Glomerular visceral epithelial cell (primary cell): ENCODE data around the gene POLR3K.

Source experiments
- DNase-seq: peaks from one replicate; pipeline ENCODE4 v3.0.0-alpha.2; 2016; ENCODE audit errors: extremely low spot score

POLR3K gene

DNA sequence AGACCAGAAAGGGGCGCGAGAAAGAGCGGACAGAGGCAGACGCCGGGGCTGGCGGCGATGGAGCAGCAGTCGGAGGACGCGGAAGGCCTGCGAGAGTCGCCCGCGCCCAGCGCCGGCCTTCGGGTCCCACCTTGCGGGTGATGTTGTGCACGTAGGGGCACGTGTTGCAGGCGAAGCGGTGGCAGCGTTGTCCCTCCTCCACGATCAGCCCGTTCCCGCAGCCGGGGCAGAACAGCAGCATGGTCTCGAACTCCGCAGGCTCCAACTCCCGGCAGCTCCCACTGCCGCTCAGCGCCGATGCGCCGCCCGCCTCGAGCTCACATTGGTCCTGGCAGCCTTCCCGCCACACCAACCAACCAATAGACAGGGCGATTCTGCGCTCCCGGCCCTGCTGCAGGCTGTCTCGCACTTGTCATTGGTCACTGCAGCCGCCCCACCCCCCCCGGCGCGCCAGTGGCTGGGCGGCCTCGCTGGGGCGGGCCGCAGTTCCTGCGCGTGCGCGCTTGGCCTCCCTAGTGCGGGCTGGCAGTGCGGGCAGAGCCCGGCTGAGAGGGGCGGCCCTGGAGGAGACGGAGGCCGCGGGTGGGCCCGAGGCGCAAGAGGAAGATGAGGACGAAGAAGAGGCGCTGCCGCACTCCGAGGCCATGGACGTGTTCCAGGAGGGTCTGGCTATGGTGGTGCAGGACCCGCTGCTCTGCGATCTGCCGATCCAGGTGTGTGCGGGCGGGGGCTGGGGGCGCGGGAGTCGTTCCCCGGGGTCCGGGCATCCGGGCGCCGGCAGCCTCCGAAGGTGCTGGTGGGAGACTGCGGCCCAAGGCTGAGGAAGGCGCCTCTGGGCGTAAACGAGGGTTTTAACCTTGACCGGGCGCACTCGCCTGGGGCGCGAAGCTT is at the start of gene POLR3K, which contains the start of gene SNRNP25:
Gene POLR3K (minus strand): TSS at position 263 of the 891 bp plus-strand sequence. CDS start 22 bp downstream, at position 241.
Gene SNRNP25 (plus strand): TSS at position 483 of the 891 bp plus-strand sequence. CDS start 189 bp downstream, at position 672.
- DNase-seq: peak; percentile 97

DNA sequence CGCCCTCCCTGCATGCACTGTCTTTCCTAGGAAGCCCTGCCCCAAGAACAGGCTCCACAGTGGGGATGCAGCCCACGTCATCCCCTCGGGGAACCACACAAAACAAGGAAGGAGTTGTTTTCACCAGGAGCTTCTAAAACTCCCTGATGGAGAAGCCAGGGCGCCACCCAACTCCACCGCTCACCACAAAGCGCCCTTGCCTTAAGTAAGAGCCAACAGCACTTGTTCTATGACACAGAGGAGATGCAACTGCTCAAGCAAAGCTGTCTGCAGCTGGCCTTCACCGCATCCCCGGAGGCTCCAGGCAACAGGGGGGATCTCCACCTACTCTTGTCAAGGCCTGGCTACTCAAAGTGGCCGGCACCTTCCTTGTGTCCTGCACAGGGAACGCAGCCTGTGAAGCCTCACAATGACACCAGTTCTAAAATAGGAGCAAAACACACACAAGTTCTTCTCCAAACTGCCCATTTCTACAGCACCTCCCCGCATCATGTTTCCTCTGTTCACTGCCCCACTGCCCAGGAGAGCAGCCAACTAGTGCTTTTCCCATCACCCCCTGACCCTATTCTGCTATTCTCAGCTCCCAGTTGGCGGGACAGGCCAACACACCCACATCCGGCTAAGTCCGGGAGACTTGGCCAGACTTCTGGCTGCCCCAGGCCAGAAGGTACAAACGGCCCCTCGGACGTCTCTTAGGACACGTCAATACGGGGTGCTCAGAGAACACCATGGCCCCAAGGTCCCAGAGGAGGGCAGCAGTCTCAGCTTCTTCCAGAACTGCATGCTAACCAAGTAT is 48.9 kb upstream of the POLR3K start:
- DNase-seq: no peak

DNA sequence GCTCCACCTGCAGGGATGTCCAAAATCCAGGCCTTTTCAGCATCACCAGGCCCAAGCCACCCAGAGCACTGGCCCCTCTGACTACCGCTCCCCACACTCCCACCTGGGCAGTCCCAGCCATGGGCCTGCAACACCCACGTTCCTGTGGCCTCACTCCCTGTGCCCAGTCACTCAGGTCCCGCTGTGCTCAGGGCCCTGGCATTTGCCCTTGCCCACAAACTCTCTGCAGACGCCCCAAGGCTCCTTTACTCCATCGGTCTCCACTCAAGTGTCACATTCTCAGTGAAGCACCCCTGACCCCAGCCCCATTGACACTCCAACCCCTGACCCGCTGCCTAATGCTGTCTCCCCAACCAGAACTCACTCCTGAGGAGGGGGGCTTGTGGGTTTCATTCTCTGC is 48.2 kb upstream of the POLR3K start:
- no peak for DNase-seq

DNA sequence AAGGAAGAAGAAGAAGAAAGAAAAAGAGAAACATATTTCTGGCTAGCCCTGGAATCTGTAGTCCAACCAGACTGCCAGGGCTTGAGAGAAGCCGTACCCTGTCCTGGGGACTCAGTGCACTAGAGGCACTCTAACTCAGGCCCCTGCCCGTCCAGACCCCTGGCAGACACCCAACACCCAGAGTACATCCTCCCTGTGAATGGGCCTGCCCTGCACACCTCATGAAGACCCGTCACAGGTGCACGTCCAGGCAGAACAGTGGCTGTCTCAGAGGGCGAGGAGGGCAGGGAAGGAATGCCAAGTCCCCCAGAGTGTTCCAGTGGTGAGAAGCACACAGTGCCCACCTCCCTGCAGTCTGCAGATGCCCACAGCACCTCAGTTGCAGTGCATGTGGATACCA is 47.6 kb upstream of the POLR3K start:
- no peak for DNase-seq

DNA sequence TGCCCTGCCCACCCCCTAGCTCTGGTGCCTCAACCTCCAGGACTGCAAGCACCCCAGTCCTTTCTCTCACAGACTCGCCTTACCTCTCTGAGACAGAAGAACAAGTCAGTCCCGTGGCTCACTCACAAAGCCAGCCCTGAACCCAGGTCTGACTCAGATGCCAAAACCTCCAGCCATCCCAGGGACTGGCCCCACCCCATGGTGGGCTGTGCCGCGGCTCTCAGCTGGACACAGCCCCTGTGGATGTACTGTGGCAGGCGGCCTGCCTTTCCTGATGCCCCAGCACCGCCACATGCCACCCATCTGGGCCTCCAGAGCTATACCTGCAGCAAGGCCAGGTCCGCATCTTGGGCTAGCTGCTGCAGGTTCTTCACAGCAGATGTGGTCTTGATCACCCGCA is 44.4 kb upstream of the POLR3K start:
- DNase-seq: no peak

DNA sequence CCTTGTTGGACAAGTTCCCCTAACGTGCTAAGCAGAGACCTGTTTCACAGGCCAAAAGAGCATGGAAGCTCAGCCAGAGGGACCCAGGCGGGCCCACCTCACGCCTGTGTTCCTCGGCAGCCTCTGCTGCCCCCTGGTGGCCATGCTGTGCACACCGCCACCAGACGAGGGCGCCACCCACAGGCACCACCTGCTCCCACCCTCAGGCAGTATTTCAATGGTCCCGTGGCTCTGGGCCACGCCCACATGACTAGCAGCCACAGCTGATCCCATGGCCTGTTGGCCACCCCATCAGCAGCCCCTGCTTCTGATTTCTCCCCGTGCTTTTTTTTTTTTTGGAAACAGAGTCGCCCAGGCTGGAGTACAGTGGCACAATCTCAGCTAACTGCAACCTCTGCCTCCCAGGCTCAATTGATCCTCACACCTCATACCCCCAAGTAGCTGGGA is 43.5 kb upstream of the POLR3K start:
- DNase-seq: peak; percentile 81

DNA sequence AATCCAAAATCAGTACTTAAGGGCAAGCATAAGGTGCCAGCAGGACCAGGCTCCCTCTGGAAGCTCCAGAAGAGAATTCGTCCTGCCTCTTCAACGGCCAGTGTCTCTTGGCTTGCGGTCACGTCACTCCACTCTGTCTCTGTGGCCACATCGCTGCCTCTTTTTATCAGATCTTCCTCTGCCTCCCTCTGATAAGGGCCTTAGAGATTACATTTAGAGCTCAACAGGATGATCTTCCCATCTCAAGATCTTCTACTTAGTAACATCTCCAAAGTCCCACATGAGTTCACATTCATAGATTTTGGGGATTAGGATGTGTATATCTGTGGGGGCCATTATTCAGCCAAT is 41.5 kb upstream of the POLR3K start:
- no peak for DNase-seq

DNA sequence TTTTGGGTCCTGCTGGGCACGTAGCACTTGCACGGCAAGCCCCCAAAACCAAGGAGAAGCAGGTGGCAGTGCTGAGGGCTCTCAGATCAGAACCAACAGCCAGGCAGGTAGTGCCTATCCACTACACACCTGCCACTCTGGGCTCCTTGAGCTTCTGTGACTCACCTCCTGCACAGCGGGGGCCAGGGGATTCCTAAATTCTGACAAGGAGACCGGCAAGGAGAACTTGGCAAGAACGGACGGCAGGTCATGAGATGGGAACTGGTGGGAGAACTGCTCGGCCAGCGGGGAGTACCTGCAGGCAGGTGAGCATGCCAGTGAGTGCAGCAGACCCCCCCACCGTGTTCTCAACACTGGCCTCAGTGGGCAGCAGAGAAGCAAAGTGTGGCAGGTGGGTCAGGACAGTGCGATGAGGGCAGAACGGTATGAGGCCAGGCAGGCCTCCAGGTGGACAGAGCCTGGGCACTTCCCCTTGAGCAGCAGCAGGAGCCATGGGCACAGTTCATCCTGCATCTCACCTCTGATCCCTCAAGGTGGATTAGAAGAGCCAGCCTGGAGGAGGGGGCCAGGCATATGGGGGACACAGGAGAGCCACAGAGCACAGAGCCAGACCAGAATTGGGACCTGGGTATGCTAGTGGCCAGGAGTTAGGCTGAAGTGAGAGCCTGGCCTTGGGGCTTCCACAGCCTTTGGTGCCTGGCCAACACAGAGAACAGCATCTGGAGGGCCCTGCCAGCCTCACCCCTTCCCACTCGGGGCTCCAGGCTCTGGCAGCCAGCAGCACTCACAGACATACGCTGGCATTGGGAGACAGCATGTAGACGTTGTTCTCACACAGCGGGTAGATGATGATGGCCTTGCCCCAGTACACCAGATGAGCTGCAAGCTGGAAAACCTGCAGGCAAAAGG is 39.3 kb upstream of the POLR3K start:
- no peak for DNase-seq

DNA sequence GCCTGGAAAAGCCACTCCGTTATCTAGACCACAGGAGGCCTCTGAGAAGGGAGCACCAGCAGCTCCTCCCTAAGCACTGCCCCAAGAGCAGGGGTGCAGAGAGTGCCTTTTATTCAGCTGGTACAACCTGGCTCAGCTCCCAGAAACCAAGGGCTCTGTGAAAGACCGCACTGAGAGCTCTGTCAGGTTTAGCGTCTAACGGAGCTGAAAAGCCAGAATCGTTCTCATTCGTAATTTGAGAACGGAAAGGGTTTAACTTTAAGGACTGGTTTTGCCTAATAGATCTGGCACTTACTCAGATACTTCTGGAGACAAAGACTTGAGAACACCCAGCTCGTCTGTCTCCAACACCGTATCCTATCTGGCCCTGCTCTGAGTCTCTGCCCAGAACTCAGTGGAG is 38.1 kb upstream of the POLR3K start:
- DNase-seq: no peak

DNA sequence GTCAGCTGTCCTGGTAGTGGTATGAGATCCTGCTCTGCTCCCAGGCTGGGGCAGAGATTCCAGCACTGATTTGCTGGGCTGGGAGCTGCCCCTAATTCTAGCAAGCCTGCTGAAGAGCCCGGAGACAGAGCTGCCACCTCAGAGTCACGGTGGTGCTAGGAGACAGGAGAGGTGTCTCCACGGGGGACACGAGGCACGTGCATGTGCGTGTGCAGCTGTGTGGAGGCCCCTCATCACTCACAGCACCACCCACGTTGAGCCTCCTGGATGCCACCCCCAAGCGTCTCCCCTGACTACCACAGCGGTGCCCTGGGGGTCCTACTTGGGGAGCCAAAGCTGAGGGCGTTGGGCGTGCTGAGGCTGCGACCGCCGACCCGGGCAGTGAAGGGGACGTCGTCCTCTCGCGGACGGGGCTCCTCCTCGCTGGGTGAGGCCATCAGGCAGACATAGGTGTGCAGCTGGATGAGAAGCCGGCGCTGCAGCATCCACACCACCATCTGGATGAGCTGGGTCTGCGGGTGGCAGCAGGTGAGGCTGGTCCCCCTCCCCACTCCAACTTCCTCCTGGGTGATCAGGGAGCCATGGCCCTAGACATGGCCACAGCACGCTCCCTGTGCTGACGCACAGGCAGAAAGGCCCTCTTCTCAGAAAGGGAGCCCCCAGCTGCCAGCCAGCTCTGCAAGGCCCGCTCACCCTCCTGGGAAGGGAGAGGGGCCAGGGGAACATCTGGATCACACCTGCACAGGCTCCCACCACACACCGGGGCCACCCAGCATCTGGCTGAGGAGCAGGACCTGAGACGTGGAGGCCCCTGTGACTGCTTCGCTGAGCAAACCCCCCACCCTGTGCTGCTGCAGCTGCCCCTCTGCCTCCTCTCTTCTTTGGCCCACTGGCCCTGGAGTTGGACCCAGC is 36.2 kb upstream of the POLR3K start:
- no peak for DNase-seq

DNA sequence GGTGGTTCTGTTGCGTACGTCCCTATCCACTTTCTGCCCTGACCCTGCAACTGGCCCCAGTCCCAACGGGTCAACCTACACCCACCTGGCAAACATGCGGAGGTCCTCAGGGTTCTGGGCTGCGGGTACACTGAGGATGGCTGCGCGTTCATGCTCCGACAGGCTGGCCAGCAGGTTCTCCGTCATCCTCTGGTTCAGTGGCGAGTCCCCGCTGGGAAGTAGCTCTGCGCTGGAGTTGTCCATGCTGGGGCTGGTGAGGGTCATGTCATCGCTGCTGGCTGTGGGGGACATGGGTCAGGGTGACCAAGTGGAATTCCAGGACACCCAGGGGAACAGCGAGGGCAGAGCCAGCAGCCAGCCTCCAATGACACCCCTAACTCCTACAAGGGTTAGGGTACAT is 35.2 kb upstream of the POLR3K start:
- DNase-seq: no peak

DNA sequence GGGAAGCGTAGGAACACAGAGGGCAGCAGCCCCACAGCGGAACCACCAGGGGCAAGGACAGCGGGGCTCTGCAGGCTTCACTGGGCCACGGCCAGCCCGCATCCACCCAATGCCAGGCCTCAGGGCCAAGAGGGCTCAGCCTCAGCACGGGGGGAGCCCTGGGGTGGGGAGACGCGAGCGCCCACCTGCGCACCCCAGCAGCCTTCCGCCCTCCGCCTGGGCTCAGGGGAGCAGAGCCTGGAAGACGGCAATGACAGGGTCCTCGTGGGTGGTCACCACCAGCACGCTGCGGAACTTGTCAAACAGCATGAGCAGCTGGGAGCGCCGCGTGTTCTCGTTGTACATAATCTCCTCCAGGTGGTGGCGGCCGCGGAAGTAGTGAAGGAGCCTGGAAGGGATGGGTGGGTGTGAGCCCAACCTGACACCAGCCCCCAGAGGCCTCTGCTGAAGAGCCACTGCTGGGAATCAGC is 33.1 kb upstream of the POLR3K start:
- no peak for DNase-seq

DNA sequence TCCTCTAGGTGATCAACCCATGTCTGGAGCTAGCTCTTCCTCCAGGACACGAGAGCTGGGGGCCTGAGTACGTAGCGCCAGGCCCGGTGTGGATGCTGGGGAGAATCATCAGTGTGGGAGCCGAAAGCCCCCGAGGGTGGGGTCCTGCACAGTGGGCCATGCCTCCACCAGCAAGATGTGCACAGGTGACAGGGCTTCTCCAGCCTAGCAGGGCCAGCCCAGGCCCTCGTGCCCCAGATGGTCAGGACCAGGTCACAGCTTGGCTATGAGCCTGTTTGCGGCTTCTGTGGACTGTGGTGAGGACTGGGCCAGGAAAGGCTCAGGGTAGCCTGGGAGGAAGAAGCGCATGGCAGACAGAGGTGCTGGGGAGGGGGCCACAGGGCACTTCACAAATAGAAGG is 32.5 kb upstream of the POLR3K start:
- no peak for DNase-seq

DNA sequence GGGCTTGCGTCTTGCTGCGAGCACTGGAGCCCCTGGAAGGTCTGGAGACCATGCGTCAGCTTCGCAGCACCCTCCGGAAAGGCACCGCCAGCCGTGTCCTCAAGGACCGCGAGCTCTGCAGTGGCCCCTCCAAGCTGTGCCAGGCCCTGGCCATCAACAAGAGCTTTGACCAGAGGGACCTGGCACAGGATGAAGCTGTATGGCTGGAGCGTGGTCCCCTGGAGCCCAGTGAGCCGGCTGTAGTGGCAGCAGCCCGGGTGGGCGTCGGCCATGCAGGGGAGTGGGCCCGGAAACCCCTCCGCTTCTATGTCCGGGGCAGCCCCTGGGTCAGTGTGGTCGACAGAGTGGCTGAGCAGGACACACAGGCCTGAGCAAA is 32.0 kb upstream of the POLR3K start:
- DNase-seq: no peak

DNA sequence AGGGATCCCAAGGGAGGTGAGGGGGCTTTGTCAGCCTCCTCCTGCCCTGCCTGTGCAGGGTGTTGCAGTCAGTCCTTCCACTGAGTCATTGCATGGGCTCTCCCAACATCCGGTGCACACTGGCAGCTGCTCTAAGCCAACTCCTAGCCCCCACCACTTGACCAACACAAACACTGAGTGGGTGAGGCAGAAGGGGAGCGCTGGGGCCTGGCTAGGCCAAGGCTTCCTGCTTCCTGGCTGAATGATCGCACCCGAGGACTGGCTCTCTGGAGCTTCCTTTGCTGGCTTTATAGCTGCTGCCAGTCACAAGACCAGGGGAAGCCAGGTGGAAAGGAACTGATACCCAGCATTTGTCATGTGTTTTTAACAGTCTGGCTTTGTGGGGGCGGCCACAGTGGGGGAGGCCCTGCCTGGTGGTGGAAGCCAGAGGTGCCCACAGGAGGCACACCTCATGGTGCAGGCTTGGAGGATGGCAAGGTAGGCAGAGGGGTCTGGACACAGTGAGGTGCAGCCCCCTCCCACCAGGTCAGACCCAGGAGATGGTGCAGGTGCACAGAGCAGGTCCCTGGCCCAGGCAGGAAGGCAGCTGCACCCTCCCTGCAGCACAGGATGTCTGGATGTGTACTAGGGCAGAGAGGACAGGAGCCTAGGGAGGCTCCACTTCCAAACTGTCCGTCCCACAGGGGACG is 31.5 kb upstream of the POLR3K start:
- peak; percentile 93 for DNase-seq

DNA sequence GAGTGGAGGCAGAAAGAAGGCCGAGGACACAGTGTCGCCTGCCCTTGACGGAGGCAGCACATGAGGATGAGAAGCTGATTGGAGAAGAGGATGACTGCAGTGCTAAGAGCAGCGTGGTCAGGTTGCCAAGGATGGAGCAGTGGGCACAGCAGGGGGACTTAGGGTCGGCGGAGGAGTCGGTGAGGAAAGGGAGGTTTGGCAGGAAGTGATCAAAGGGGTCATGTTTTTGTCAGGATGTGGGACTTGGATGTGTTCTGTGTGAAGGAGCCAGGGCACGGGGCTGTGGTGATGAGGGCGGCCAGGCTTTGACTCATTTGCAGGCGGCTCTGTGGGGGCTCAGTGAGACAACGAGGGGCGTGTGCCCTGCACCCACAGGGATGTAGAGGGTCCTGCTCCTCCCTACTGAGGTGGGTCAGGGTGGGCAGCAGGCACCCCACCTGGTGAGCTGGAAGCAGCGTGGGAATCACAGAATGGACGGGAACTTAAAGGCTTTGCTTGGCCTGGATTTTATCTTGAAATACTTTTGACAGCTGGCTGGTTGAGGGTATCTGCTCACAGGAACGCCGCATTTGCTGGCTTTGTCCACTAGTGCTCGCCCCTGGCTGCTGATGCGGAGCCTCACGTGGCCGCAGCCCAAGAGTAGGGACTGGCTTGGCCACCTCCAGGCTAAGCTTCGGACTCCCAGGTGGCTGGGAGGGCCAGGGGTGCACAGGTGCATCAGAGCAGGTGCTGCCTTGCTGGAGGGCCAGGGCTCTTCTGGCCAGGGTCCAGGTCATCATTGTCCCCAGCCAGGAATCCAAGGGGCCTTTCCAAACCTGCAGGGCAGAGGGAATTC is 30.6 kb upstream of the POLR3K start:
- DNase-seq: no peak

DNA sequence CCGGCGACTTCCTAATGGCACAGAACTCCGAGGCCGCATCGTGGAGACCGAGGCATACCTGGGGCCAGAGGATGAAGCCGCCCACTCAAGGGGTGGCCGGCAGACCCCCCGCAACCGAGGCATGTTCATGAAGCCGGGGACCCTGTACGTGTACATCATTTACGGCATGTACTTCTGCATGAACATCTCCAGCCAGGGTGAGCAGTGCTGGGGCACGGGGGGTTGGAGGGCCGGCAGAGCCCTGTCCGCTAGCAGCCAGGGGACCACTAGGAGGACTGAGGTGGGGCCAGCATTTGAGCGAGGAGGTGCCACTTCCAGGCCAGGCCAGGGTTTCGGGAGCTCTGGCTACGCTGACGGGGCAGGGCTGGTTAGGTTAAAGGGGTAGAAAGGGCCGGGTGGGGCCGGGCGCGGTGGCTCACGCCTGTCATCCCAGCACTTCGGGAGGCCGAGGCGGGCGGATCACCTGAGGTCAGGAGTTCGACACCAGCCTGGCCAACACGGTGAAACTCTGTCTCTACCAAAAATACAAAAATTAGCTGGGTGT is 29.7 kb upstream of the POLR3K start:
- DNase-seq: no peak

DNA sequence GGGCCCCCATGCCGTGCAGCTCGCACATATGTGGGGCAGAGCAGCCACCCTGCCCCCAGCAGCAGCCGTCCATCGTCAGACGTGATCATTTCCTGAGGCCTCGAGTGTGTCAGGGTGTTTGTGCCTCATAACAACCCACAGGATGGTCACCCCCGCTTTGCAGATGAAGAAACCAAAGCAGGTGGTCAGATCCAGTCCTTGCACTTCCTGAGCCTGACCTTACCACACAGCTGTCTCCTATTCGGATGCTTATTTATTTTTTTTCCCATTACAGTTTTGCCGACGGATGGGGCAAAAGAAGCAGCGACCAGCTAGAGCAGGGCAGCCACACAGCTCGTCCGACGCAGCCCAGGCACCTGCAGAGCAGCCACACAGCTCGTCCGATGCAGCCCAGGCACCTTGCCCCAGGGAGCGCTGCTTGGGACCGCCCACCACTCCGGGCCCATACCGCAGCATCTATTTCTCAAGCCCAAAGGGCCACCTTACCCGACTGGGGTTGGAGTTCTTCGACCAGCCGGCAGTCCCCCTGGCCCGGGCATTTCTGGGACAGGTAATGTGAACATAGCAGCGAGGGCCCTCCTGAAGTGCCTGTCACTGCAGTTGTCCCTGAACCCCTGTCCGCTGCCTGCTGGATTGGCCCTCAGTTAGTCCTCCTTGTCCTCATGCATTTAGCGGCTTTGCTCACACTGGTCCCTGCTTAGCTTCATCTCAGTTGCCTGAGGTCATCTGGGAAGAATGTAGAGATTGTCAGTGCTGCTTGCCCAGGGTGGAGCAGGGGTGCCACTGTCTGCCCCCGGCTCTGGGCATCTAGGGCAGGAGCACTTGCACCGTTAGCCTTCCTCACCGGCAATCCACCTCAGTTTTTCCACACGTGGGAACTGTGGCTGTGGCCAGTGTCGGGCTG is 26.0 kb upstream of the POLR3K start:
- no peak for DNase-seq
